Skin epidermis (tissue), 12 donors: ENCODE measurements around the gene EMSY.
"Not testable (repeated sequence)": the region's sequence is repeated elsewhere in the genome, so short reads cannot be mapped to it uniquely, and the experiment has no call there.

Source experiments
- H3K27ac ChIP-seq, 21 experiments: fragments of 200-600 bp; sonication (generic) in 11 of 21; one replicate each; pipeline ENCODE4 v1.5.0; 2020; ENCODE audit warnings: mild to moderate bottlenecking in 3 of 21, inconsistent platforms in 2 of 21, moderate library complexity in 2 of 21
- H3K4me3 ChIP-seq, 7 experiments: fragments of 200-600 bp; sonication (generic) in 2 of 7; one replicate each; pipeline ENCODE4 v1.5.0; 2020; ENCODE audit warnings: inconsistent platforms in 2 of 7, mild to moderate bottlenecking in 2 of 7, moderate library complexity in 1 of 7

The EMSY gene

GRCh38 chr11:76444384-76445120, at the start of gene EMSY:
Gene EMSY, plus strand, starts transcription at chr11:76445018. Its CDS starts 1,921 bp downstream, at chr11:76446939.
- H3K4me3 ChIP-seq, result peak within 1 kb of the TSS; percentile 82 to 99 (median 91)
- H3K27ac ChIP-seq, result peak within 1 kb of the TSS; percentile 45 to 95 (median 90)

DNA sequence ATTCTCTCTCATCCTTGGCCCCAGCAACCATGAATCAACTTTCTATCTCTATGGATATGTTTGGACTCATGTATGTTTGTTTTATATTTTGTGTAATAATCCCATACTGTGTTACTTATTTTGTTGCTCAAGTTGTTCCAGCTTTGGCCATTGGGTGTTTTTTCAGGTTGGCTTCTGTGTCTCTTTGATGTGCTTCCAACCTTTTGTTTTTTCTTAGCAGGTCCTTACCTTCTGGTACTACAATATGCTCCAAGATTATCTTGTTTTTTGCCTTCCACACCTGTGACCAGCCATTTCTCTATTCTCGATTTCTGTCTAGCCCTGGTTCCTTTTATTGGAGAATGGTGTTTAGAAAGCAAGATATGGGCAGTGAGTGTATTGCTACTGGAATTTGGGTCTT, 49.5 kb upstream of the EMSY start:
- Histone ChIP-seq H3K4me3 (no peak overlapping the region), H3K27ac (no peak overlapping the region)

- Histone ChIP-seq H3K27ac (no peak overlapping the region), H3K4me3 (no peak overlapping the region)
Observed at GRCh38 chr11:76397383-76397782, 47.4 kb upstream of the EMSY start.

GRCh38 chr11:76400967-76401366, 43.9 kb upstream of the EMSY start:
- Histone ChIP-seq H3K4me3 (no peak overlapping the region), H3K27ac (no peak overlapping the region)

GRCh38 chr11:76401484-76401883, 43.3 kb upstream of the EMSY start:
- not testable (repeated sequence) for H3K27ac ChIP-seq, H3K4me3 ChIP-seq

- Histone ChIP-seq H3K4me3 (no peak overlapping the region), H3K27ac (no peak overlapping the region)
Observed at GRCh38 chr11:76406359-76406758, 38.5 kb upstream of the EMSY start.

- Histone ChIP-seq H3K27ac (no peak overlapping the region), H3K4me3 (no peak overlapping the region)
Observed at GRCh38 chr11:76408171-76408965, 36.5 kb upstream of the EMSY start.

DNA sequence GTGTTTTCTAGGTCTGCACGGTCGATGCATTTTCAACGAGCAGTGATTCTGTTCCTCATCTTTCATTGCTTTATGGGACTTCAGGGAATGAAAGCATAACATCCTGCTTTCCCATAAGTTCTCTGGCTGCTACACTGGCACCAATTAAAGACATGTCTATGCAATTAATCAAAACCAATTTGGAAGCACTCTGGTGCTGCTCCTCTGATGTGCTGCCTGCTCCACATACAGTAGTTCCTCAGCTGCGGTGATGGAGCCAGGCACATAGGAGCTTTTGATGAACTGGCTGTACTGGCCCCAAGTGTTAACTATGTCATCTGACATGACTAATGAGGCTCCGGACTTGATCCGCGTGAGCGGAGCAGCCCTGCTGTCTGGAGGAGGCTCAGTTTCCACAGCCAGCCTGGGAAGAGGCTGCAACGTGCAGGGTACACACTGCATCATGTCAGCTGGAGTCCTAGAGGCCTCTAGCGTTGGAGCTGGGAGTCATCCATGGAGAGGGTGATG, 33.9 kb upstream of the EMSY start:
- Histone ChIP-seq H3K4me3 (no peak overlapping the region), H3K27ac (no peak overlapping the region)

DNA sequence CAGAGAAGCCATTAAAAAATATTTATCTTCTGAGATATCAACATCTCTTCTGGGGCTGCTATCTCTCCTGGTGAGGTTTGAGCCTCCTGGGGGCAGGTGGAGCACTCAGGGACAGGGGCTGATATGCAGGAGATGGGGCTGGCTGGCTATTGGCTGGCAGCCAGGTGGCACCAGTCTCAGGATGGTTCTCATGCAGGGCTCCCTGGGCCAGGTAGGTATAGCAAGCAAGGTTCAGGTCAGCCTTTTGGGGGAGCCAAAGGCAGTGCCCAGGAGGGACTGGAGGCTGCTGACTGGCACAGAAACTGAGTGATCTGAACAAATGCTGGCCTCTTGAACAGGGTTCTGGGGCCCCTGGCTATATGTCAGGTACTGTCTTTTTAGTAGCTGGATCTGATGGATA, 29.7 kb upstream of the EMSY start:
- Histone ChIP-seq H3K4me3 (no peak overlapping the region), H3K27ac (no peak overlapping the region)

DNA sequence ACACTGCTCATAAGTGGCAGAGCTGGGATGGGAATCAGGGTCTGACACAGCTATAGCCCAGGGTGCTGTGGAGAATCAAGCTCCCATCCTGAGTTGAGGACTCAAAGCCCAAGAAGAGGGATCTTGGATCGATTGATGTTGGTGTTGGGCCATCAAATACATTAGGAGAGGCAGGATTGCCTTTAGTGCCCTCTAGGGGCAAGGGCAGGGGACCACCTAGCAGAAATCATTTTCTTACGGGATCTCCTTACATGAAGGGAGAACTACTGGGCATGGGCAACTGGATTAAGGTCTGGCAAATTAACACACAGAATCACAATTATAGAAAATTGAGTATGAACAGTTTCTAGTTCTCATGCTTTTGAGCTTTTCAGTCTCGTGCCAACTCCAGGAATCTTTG, 24.9 kb upstream of the EMSY start:
- Histone ChIP-seq H3K27ac (no peak overlapping the region), H3K4me3 (no peak overlapping the region)

DNA sequence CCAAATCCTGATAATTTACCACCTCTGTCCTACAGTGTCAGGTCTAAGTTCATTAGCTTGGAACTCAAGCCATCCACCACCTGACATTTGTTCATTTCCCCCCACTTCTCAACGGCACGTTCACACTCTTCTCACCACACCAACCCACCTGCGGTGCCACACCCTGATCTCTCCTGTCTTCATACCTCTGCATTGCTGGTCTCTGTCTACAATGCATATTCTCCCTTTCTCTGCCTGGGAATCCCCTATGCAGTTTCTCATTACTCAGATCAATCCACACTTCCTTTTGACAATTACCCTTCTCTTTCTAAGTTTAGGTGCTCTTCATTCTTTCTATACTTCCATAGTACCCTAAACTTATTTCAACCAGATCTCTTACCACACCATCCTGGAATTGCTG, 20.4 kb upstream of the EMSY start:
- H3K27ac ChIP-seq, result no peak overlapping the region

DNA sequence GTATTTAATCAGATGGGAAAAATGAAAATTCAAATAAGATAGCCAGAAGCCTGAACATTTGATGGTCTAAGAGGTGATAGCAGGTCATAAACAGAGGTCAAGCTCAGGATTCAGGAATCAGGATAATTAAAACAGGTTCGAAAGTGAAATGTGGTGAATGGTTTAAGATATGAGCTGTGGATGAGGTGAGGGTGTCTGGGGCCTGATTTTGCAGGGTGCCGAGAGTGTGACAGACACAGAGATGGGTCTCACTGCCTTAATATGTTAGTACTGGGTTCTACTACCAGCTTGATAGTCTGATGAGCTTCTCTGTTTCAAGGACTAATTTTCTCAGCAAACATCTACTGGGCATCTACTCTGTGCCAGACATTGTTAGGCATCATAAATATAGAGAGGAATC, 19.9 kb upstream of the EMSY start:
- H3K27ac ChIP-seq, result no peak overlapping the region
- H3K4me3 ChIP-seq, result no peak overlapping the region

More for the DNA sequence above, 20.4 kb upstream of the EMSY start:
- H3K4me3 ChIP-seq, result no peak overlapping the region

DNA sequence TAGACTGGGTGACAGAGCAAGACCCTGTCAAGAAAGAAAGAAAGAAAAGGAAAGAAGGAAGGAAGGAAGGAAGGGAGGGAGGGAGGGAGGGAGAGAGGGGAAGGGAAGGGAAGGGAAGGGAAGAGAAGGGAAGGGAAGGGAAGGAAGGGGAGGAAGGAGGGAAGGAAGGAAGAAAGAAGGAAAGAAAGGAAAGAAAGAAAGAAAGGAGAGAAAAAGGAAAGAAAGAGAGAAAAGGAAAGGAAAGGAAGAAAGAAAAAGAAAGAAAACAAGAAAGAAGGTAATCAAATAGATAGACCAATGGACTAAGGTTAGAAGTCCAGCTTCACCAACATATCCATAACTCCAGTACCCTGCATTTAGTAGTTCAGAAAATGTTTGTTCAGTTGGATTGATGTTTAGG, 18.2 kb upstream of the EMSY start:
- Histone ChIP-seq H3K4me3 (no peak overlapping the region), H3K27ac (no peak overlapping the region)

GRCh38 chr11:76436020-76436419, 8.8 kb upstream of the EMSY start:
- no peak overlapping the region for H3K4me3 ChIP-seq
- no peak overlapping the region for H3K27ac ChIP-seq

- H3K27ac ChIP-seq, result peak overlapping the region in 16 of 21 experiments; percentile 52 to 95 (median 90)
Observed at GRCh38 chr11:76443268-76443980, 1.4 kb upstream of the EMSY start.

DNA sequence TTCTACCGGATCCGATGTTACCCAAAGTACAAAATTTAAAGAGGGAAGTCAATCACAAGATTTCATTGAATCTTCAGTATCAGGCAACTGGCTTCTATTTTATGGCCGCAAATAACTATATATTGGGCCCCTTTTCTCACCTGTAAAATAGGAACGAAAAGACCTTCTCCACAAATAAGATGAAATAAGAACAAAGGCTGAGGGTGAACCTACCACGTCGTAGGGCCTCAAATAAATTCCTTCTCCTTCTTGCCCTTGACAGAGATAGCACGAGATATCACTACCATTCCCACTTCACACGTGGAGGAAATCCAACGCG, 794 bp upstream of the EMSY start:
- peak overlapping the region; percentile 44 to 95 (median 89) for H3K27ac ChIP-seq
- peak overlapping the region; percentile 82 to 99 (median 91) for H3K4me3 ChIP-seq

More at GRCh38 chr11:76443268-76443980, 1.4 kb upstream of the EMSY start:
- peak overlapping the region; percentile 82 to 99 (median 91) for H3K4me3 ChIP-seq

- H3K4me3 ChIP-seq, result peak overlapping the region; percentile 82 to 99 (median 91)
- peak overlapping the region; percentile 45 to 95 (median 89) for H3K27ac ChIP-seq
Observed at GRCh38 chr11:76445121-76446084, 585 bp downstream of the EMSY start.

DNA sequence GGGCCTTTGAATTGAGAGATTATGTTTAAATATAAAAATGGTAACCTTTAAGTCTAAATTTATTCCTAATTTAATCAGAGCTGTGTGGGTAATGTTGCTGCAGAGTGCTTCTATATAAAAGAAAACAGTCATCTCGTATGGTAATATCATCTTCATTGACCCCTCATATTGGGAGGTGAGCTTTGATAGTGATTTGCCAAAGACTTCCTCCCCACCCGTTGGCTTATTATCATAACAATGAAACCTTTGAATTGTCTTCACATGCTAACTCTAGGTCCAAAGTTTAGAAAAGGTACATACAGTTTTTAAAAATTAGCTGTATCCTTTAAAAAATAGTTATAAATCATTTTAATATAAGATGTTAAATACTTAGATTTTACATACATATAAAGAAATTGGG, 3.7 kb downstream of the EMSY start:
- Histone ChIP-seq H3K4me3 (no peak overlapping the region), H3K27ac (no peak overlapping the region)

DNA sequence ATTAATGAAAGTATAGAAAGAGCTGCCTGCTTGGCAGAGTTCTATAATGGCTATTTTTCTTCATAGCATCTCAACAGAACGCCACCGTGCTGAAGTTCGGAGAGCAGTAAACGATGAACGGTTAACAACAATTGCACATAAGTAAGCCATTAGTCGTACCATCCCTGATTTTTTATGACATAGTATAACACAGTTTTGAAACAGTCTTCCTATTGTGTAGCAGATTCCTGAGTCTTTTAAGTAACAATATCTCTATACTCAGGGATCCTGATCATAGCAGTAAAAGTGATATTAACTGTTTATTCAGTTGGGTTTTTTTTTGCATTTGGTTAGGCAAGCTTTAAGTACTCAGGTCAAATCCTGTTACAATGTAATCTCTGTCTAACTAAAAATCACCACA, 8.4 kb downstream of the EMSY start:
- no peak overlapping the region for H3K4me3 ChIP-seq
- H3K27ac ChIP-seq, result no peak overlapping the region
